ENCODE data around the gene SLC27A1.
"Not testable (repeated sequence)": the region's sequence is repeated elsewhere in the genome, so short reads cannot be mapped to it uniquely, and the experiment has no call there.

DNA sequence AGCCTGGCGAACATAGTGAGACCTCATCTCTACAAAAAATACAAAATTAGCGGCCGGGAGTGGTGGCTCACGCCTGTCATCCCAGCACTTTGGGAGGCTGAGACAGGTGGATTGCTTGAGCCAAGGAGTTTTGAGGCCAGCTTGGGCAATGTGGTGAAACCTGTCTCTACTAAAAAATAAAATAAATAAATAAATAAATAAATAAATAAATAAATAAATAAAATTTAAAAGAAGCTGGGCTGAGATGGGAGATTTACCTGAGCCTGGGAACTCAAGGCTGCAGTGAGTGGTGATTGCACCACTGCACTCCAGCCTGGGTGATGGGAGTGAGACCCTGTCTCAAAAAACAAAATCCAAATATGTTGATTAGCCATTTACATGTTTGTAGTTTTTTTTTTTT is 82.4 kb downstream of the SLC27A1 start:
- TF ChIP-seq, protein P1, sequence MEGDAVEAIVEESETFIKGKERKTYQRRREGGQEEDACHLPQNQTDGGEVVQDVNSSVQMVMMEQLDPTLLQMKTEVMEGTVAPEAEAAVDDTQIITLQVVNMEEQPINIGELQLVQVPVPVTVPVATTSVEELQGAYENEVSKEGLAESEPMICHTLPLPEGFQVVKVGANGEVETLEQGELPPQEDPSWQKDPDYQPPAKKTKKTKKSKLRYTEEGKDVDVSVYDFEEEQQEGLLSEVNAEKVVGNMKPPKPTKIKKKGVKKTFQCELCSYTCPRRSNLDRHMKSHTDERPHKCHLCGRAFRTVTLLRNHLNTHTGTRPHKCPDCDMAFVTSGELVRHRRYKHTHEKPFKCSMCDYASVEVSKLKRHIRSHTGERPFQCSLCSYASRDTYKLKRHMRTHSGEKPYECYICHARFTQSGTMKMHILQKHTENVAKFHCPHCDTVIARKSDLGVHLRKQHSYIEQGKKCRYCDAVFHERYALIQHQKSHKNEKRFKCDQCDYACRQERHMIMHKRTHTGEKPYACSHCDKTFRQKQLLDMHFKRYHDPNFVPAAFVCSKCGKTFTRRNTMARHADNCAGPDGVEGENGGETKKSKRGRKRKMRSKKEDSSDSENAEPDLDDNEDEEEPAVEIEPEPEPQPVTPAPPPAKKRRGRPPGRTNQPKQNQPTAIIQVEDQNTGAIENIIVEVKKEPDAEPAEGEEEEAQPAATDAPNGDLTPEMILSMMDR (IDR thresholded peaks at IDR 0.05): not testable (repeated sequence)
- TF ChIP-seq POLR2A (IDR thresholded peaks at IDR 0.05): not testable (repeated sequence)
